ENCODE results near the gene PLD1.

PLD1 gene

GRCh38 chr3:171556574-171557145 is 253.6 kb downstream of the PLD1 start:
- DNase-seq: peak; percentile 6

DNA sequence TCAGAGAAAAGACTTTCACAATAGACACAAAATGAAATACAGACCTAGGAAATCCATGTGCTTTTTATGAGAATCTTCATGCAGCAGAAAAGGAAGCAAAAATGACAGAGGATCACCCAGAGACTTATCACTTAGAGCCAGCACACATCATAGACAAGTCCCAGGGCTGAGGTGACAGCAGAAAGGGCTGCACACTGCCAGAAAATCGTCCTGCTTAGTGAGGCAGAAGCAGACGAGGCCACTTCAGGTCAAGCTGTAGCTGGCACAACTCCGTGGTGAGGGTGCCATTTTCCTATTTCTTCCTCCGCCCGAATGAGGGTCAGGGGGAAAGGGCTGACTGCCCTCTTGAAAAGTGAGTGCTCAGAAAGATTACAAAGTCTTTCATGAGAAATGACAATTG is 254.1 kb downstream of the PLD1 start:
- no peak for DNase-seq

GRCh38 chr3:171553086-171553485 is 257.2 kb downstream of the PLD1 start:
- DNase-seq: no peak

DNA sequence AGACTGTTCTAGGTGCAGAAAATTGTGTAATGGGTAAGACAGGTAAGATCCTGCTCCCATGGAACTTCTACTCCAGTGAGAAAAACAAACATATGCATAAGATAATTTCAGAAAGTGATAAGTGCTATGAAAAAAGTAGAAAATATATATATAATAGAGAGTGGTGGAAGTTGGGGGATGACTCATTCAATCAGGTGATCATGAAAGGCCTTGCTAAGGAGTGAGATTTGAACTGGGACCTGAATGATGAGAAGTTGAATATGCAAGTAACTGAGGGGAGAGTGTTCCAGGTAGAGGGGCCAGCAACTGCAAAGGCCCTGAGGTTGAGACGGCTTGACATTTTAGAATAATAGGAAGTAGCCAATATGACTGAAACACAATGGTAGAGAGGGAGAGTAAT is 257.8 kb downstream of the PLD1 start:
- DNase-seq: no peak

GRCh38 chr3:171551296-171551695 is 259.0 kb downstream of the PLD1 start:
- no peak for DNase-seq
